ENCODE data around the gene RBM47. TPM values are rescaled to one million over a fixed set of nuclear protein-coding genes. Genes with fewer than 3 reads are reported as not detected.

RBM47 gene
- total and polyA plus RNA-seq, 12 donors: 0.41 to 14.0 (median 2.1) TPM

- no peaks in the 10 kb centered on the region for H3K9me3 ChIP-seq
- peaks cover 0 to 71% (median 10%) of the 10 kb centered on the region in 9 donors for H3K4me1 ChIP-seq
- ATAC-seq (peak in 1 of 8 donors; percentile 28), DNase-seq (no peak)
- H3K27ac ChIP-seq: peak overlapping the region in 9 of 10 donors; percentile 25 to 82 (median 53)
- H3K4me3 ChIP-seq: no peak overlapping the region
- peaks cover 0 to 3% (median 0%) of the 10 kb centered on the region in 7 donors for H3K27me3 ChIP-seq
- 68 to 70% methylated on average over 5 of the region's 5 CpGs for WGBS, 2 donors
- H3K36me3 ChIP-seq: no peaks in the 10 kb centered on the region
- intact Hi-C loops (cut with DNase I): no loop called here
- TF ChIP-seq, protein P1, sequence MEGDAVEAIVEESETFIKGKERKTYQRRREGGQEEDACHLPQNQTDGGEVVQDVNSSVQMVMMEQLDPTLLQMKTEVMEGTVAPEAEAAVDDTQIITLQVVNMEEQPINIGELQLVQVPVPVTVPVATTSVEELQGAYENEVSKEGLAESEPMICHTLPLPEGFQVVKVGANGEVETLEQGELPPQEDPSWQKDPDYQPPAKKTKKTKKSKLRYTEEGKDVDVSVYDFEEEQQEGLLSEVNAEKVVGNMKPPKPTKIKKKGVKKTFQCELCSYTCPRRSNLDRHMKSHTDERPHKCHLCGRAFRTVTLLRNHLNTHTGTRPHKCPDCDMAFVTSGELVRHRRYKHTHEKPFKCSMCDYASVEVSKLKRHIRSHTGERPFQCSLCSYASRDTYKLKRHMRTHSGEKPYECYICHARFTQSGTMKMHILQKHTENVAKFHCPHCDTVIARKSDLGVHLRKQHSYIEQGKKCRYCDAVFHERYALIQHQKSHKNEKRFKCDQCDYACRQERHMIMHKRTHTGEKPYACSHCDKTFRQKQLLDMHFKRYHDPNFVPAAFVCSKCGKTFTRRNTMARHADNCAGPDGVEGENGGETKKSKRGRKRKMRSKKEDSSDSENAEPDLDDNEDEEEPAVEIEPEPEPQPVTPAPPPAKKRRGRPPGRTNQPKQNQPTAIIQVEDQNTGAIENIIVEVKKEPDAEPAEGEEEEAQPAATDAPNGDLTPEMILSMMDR (IDR thresholded peaks at IDR 0.05): no peak
Measured at GRCh38 chr4:40577588-40578253, 51.9 kb downstream of the RBM47 start.

DNA sequence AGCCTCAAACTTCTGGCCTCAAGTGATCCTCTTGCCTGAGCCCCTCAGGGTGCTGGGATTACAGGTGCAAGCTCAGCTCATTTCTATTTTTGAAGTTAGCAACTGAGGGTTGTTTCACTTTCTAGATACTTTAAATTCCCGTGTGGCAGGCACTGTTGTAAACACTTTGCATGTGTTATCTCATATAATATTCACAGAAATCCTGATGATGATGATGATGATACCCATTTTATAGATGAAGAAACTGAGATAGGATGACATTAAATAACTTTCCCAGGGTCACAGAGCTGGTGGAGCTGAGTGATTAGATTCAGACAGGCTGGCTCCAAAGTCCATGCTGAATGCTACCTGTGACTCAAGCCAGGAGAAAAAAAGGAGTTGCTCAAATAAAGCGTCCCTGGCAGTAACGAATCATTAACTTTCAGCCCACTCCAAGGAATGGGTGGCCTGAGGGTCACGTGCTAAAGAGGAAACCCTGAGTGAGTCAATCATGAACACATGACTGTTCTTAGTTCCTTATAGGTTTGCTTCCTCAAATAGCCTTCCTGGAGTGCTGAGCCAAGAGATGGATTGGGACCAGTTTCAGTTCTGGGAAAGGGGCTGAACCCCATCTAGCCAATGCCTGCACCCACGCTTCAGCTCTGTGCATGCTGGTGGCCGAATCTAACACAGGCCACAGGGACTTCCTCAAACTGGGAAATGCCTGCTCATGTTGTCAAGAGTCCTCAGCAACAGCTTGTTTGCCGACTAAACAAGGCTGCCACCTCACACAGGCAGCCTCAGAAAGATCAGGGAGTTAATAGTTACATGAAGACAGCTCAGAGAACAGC, 52.8 kb downstream of the RBM47 start:
- ATAC-seq (peak; percentile 90 to 97 (median 93)), DNase-seq (peak; percentile 57 to 80)
- intact Hi-C loops (cut with DNase I): no loop called here
- Histone ChIP-seq H3K4me3 (peak overlapping the region in 3 of 10 donors; percentile 5 to 21 (median 5)), H3K36me3 (no peaks in the 10 kb centered on the region), H3K27me3 (no peaks in the 10 kb centered on the region), H3K4me1 (peaks cover 0 to 80% (median 10%) of the 10 kb centered on the region in 9 donors), H3K9me3 (no peaks in the 10 kb centered on the region), H3K27ac (peak overlapping the region in 8 of 10 donors; percentile 10 to 82 (median 54))
- TF ChIP-seq, protein P1 (IDR thresholded peaks at IDR 0.05): no peak
- WGBS, 2 donors: 15 to 16% methylated on average over 7 of the region's 7 CpGs

GRCh38 chr4:40575846-40576245, 53.8 kb downstream of the RBM47 start:
- Histone ChIP-seq H3K36me3 (no peaks in the 10 kb centered on the region), H3K4me1 (peaks cover 0 to 80% (median 10%) of the 10 kb centered on the region in 9 donors), H3K27me3 (no peaks in the 10 kb centered on the region), H3K9me3 (no peaks in the 10 kb centered on the region), H3K27ac (peak overlapping the region in 3 of 10 donors; percentile 2 to 82 (median 66)), H3K4me3 (no peak overlapping the region)
- intact Hi-C loops (cut with DNase I): no loop called here
- DNase-seq (no peak), ATAC-seq (no peak)
- 79 to 86% methylated on average over 2 of the region's 2 CpGs for WGBS, 2 donors
- TF ChIP-seq, protein P1 (IDR thresholded peaks at IDR 0.05): no peak

DNA sequence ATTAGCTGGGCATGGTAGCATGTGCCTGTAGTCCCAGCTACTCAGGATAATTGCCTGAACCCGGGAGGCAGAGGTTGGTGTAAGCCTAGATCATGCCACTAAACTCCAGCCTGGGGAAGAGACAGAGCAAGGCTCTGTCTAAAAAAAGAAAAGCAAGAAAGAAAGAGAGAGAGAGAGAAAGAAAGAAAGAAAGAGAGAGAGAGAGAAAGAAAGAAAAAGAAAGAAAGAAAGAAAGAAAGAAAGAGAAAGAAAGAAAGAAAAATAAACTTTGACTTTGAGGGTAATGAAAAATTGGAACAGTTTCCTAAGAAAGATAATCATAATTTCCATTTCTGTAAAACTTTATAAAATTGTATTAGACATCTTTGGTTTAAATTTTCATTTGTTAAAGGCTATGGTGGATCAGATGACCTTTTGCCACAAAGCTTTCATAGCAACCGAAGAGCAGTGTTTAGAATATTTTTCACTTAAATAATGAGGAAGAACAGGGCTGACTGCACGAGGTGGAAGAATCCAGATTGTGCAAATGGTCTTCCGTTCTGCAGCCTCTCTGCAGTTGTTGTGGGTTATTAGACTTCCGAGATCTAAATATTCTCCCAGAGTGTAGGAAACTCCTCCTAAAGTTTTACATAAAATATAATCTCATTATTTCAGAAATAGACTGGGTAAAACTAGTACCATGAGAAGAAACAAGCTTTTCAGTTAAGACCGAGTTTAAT, 55.9 kb downstream of the RBM47 start:
- intact Hi-C loops (cut with DNase I): no loop called here
- TF ChIP-seq, protein P1 (IDR thresholded peaks at IDR 0.05): no peak
- H3K4me1 ChIP-seq: peaks cover 0 to 66% (median 10%) of the 10 kb centered on the region in 9 donors
- H3K36me3 ChIP-seq: no peaks in the 10 kb centered on the region
- H3K9me3 ChIP-seq: no peaks in the 10 kb centered on the region
- no peak overlapping the region for H3K4me3 ChIP-seq
- peak overlapping the region in 5 of 10 donors; percentile 13 to 82 (median 48) for H3K27ac ChIP-seq
- WGBS, 2 donors: 48 to 65% methylated on average over 6 of the region's 6 CpGs
- ATAC-seq (peak in 5 of 8 donors; percentile 25 to 51 (median 34)), DNase-seq (no peak)
- H3K27me3 ChIP-seq: no peaks in the 10 kb centered on the region
